ENCODE data around the gene ROBO1.

The ROBO1 gene

DNA sequence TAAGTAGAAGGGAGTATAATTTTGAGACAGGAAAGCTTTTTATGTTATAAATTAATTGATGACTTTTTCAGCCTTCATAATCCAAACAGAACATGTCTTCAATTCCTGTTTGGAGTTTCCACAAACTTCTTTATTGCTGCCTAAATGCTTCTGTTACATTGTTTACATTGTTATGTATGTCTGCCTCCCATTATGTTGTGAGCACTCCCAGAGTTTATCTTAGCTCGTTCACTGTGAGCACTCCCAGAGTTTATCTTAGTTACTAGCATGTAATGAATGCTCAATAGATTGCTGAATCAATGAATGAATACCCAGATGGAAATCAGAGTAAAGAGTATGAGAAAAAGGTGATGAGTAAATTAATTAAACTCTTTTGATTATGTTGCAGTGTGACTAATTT is 1178.0 kb downstream of the ROBO1 start:
- H3F3A ChIP-seq (ENCODE audit: insufficient read depth) = no peaks in the 10 kb centered on the region
- TF ChIP-seq, protein P1, sequence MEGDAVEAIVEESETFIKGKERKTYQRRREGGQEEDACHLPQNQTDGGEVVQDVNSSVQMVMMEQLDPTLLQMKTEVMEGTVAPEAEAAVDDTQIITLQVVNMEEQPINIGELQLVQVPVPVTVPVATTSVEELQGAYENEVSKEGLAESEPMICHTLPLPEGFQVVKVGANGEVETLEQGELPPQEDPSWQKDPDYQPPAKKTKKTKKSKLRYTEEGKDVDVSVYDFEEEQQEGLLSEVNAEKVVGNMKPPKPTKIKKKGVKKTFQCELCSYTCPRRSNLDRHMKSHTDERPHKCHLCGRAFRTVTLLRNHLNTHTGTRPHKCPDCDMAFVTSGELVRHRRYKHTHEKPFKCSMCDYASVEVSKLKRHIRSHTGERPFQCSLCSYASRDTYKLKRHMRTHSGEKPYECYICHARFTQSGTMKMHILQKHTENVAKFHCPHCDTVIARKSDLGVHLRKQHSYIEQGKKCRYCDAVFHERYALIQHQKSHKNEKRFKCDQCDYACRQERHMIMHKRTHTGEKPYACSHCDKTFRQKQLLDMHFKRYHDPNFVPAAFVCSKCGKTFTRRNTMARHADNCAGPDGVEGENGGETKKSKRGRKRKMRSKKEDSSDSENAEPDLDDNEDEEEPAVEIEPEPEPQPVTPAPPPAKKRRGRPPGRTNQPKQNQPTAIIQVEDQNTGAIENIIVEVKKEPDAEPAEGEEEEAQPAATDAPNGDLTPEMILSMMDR (IDR thresholded peaks at IDR 0.05; ENCODE audit: insufficient read depth, low read length, poor library complexity, severe bottlenecking) = no peak
- TF ChIP-seq EZH2phosphoT487 (conservative IDR thresholded peaks at IDR 0.05; ENCODE audit: low read length) = no peak
- H3K36me3 ChIP-seq (ENCODE audit: low read length) = no peaks in the 10 kb centered on the region
- H3K9ac ChIP-seq (ENCODE audit: low read length) = no peak overlapping the region
- H3K27ac ChIP-seq (ENCODE audit: low read depth, low read length) = no peak overlapping the region
- no peak overlapping the region for H3K4me2 ChIP-seq (ENCODE audit: low read depth, low read length, poor library complexity, severe bottlenecking)
- no peaks in the 10 kb centered on the region for H3K9me2 ChIP-seq (replicated peaks; ENCODE audit: insufficient read depth, low read length)
- H3K27me3 ChIP-seq (ENCODE audit: low read length) = no peaks in the 10 kb centered on the region
- H3K4me3 ChIP-seq (ENCODE audit: insufficient read depth, low read length, poor library complexity, severe bottlenecking) = no peak overlapping the region
- H3K9me3 ChIP-seq (ENCODE audit: insufficient read depth, low read length) = no peaks in the 10 kb centered on the region
- no peaks in the 10 kb centered on the region for H4K20me1 ChIP-seq (ENCODE audit: low read depth, low read length)
- H2AFZ ChIP-seq (ENCODE audit: low read depth, low read length, severe bottlenecking) = no peak overlapping the region
- H3K79me2 ChIP-seq (ENCODE audit: insufficient read depth, low read length) = no peaks in the 10 kb centered on the region

DNA sequence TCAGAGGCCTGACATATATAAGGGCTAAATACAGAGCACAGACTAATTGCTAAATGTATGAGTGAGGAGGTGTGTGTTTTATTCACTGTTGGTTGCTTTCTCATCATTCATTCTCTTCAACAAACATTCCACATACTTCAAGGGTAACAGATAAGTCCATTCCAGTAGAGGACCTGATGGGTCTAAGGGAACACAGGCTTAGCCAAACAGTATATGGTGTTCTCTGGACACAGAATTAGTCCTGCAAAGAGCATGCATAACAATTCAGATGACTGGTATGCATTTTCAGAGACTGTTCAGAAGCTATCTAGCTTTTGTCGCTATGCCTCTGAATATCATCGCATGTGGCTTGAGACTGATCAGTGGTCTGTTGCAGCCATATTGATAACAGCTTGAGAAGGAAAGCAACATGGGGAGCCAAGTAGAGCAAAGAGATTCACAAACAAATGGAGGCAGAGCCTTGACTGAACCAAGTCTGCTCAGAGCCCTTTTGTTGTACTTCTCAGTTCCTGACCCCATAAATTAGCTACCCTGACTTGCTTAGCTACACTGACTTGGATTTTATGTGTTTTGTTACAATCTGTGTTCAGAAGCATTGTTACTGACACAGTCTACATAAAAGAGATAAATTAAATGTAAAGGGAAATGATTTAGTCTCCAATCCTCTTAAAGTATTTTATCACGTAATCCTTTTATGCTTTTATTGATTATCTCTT is 1178.7 kb downstream of the ROBO1 start:
- Histone ChIP-seq H3K4me3 (ENCODE audit: insufficient read depth, low read length, poor library complexity, severe bottlenecking) (no peak overlapping the region), H3K4me2 (ENCODE audit: low read depth, low read length, poor library complexity, severe bottlenecking) (no peak overlapping the region), H3K27ac (ENCODE audit: low read depth, low read length) (no peak overlapping the region), H4K20me1 (ENCODE audit: low read depth, low read length) (no peaks in the 10 kb centered on the region), H3K9ac (ENCODE audit: low read length) (no peak overlapping the region), H3K9me3 (ENCODE audit: insufficient read depth, low read length) (no peaks in the 10 kb centered on the region), H3K27me3 (ENCODE audit: low read length) (no peaks in the 10 kb centered on the region), H3K36me3 (ENCODE audit: low read length) (no peaks in the 10 kb centered on the region), H3K79me2 (ENCODE audit: insufficient read depth, low read length) (no peaks in the 10 kb centered on the region), H2AFZ (ENCODE audit: low read depth, low read length, severe bottlenecking) (no peak overlapping the region), H3K9me2 (replicated peaks; ENCODE audit: insufficient read depth, low read length) (no peaks in the 10 kb centered on the region), H3F3A (ENCODE audit: insufficient read depth) (no peaks in the 10 kb centered on the region)
- TF ChIP-seq, protein P1 (IDR thresholded peaks at IDR 0.05; ENCODE audit: insufficient read depth, low read length, poor library complexity, severe bottlenecking) = no peak
- no peak for TF ChIP-seq EZH2phosphoT487 (conservative IDR thresholded peaks at IDR 0.05; ENCODE audit: low read length)

DNA sequence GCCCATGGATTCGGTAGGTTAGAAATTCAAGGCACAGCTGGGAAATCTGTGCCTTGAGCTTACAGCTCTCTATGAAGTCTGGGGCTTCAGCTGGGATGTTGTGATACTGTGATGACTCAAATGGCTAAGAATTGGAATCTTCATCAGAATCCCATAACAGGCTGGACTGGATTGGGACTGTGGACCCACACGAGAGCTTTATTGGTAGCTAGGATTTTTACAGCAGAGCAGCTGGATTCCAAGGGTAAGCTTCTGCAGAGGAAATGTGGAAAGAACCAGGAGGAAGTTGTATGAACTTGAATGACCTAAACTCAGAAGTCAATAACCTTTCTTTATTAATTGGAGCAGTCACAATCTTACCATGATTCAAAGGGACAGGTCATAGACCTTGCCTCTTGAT is 1187.1 kb downstream of the ROBO1 start:
- Histone ChIP-seq H2AFZ (ENCODE audit: low read depth, low read length, severe bottlenecking) (no peak overlapping the region), H3K27me3 (ENCODE audit: low read length) (no peaks in the 10 kb centered on the region), H3K9me2 (replicated peaks; ENCODE audit: insufficient read depth, low read length) (no peaks in the 10 kb centered on the region), H3F3A (ENCODE audit: insufficient read depth) (no peaks in the 10 kb centered on the region), H4K20me1 (ENCODE audit: low read depth, low read length) (no peaks in the 10 kb centered on the region), H3K27ac (ENCODE audit: low read depth, low read length) (no peak overlapping the region), H3K9ac (ENCODE audit: low read length) (no peak overlapping the region), H3K36me3 (ENCODE audit: low read length) (no peaks in the 10 kb centered on the region), H3K79me2 (ENCODE audit: insufficient read depth, low read length) (no peaks in the 10 kb centered on the region), H3K4me3 (ENCODE audit: insufficient read depth, low read length, poor library complexity, severe bottlenecking) (no peak overlapping the region), H3K4me2 (ENCODE audit: low read depth, low read length, poor library complexity, severe bottlenecking) (no peak overlapping the region), H3K9me3 (ENCODE audit: insufficient read depth, low read length) (no peaks in the 10 kb centered on the region)
- TF ChIP-seq, protein P1 (IDR thresholded peaks at IDR 0.05; ENCODE audit: insufficient read depth, low read length, poor library complexity, severe bottlenecking) = no peak
- TF ChIP-seq EZH2phosphoT487 (conservative IDR thresholded peaks at IDR 0.05; ENCODE audit: low read length) = no peak
